ENCODE data around the gene ASB3.

Gene ASB3

GRCh38 chr2:53787614-53788289, 999 bp upstream of the ASB3 start:
- no peak for TF ChIP-seq CTCF (IDR thresholded peaks at IDR 0.05; ENCODE audit: insufficient read depth, low read length, missing control alignments)
- POLR2A ChIA-PET: interaction anchor here (0.5 kb wide), 1 partner anchor 182 kb away, joined by 3 read pairs; no protein-coding TSS in a partner anchor
- CTCF ChIA-PET: interaction anchor here (1.0 to 2.8 kb wide), 2 partner anchors 8 to 20 kb away, joined by 3 to 10 read pairs; partner anchors contain the start of gene CHAC2
- peak overlapping the region; percentile 57 for H3K4me3 ChIP-seq (ENCODE audit: low read depth, low read length)
- DNase-seq (ENCODE audit: low read depth, low spot score): no peak

- no peak for DNase-seq (ENCODE audit: low read depth, low spot score)
- ChIA-PET CTCF (interaction anchor here (1.1 to 2.8 kb wide), 2 partner anchors 17 to 18 kb away, joined by 3 to 10 read pairs; partner anchors contain the start of gene CHAC2), POLR2A (interaction anchor here (0.6 to 0.9 kb wide), 2 partner anchors 19 to 110 kb away, joined by 3 read pairs; partner anchors contain the start of gene CHAC2)
- no peak for TF ChIP-seq CTCF (IDR thresholded peaks at IDR 0.05; ENCODE audit: insufficient read depth, low read length, missing control alignments)
- peak overlapping the region; percentile 57 for H3K4me3 ChIP-seq (ENCODE audit: low read depth, low read length)
These were observed 425 bp downstream of the ASB3 start for GRCh38 chr2:53786352-53786704.

GRCh38 chr2:53785366-53785765, 1.4 kb downstream of the ASB3 start:
- peak overlapping the region; percentile 57 for H3K4me3 ChIP-seq (ENCODE audit: low read depth, low read length)
- POLR2A ChIA-PET: no interaction called here
- no peak for DNase-seq (ENCODE audit: low read depth, low spot score)
- TF ChIP-seq CTCF (IDR thresholded peaks at IDR 0.05; ENCODE audit: insufficient read depth, low read length, missing control alignments): no peak
- CTCF ChIA-PET: interaction anchor here (2.8 kb wide), 1 partner anchor 17 kb away, joined by 10 read pairs; the partner anchor contains the start of gene CHAC2

- DNase-seq (ENCODE audit: low read depth, low spot score): no peak
- ChIA-PET POLR2A (no interaction called here), CTCF (interaction anchor here (0.7 kb wide), 1 partner anchor 17 kb away, joined by 3 read pairs; no protein-coding TSS in a partner anchor)
- TF ChIP-seq CTCF (IDR thresholded peaks at IDR 0.05; ENCODE audit: insufficient read depth, low read length, missing control alignments): no peak
- no peak overlapping the region for H3K4me3 ChIP-seq (ENCODE audit: low read depth, low read length)
These were observed 2.3 kb downstream of the ASB3 start for GRCh38 chr2:53784436-53784835.

GRCh38 chr2:53782676-53783075, 4.1 kb downstream of the ASB3 start:
- H3K4me3 ChIP-seq (ENCODE audit: low read depth, low read length): no peak overlapping the region
- POLR2A ChIA-PET: no interaction called here
- no peak for DNase-seq (ENCODE audit: low read depth, low spot score)
- no peak for TF ChIP-seq CTCF (IDR thresholded peaks at IDR 0.05; ENCODE audit: insufficient read depth, low read length, missing control alignments)
- CTCF ChIA-PET: no interaction called here

- no peak for DNase-seq (ENCODE audit: low read depth, low spot score)
- ChIA-PET POLR2A (no interaction called here), CTCF (no interaction called here)
- no peak for TF ChIP-seq CTCF (IDR thresholded peaks at IDR 0.05; ENCODE audit: insufficient read depth, low read length, missing control alignments)
- no peak overlapping the region for H3K4me3 ChIP-seq (ENCODE audit: low read depth, low read length)
These were observed 6.7 kb downstream of the ASB3 start for GRCh38 chr2:53780056-53780455.

Data from AG04449 (cell line).